ENCODE data around the gene SLC30A3. TPM values are rescaled to one million over a fixed set of nuclear protein-coding genes. Genes with fewer than 3 reads are reported as not detected.

Gene SLC30A3
- total and polyA plus RNA-seq, 2 of the 13 experiments (the other 11 are each of a cell fraction or from before 2014, with no cell fraction given), result 0.38 to 0.79 TPM

GRCh38 chr2:27282892-27283291 lies 20.0 kb upstream of the SLC30A3 start (continued):
- TF ChIP-seq ZBTB33 (CRISPR knock-in tag; IDR thresholded peaks at IDR 0.05) (no peak), BRF2 (CRISPR knock-in tag; IDR thresholded peaks at IDR 0.05) (no peak), SALL1 (CRISPR knock-in tag; IDR thresholded peaks at IDR 0.05) (0 out of 2 replicates have a peak, but pooled peaks have one; percentile 11), EHMT2 (IDR thresholded peaks at IDR 0.05; ENCODE audit: borderline replicate concordance, low read depth, low read length) (no peak), SMAD1 (CRISPR knock-in tag; IDR thresholded peaks at IDR 0.05; ENCODE audit: borderline replicate concordance, low read depth) (no peak), ZNF674 (CRISPR knock-in tag; IDR thresholded peaks at IDR 0.05; ENCODE audit: low read depth) (no peak), U2AF2 (IDR thresholded peaks at IDR 0.05; ENCODE audit: low read depth, low read length) (no peak), SRSF4 (IDR thresholded peaks at IDR 0.05; ENCODE audit: low read depth, low read length, poor library complexity, severe bottlenecking) (no peak), ZNF83 (CRISPR knock-in tag; IDR thresholded peaks at IDR 0.05; ENCODE audit: borderline replicate concordance) (no peak), HOMEZ (CRISPR knock-in tag; IDR thresholded peaks at IDR 0.05; ENCODE audit: low read depth) (no peak), SNAPC4 (CRISPR knock-in tag; IDR thresholded peaks at IDR 0.05) (no peak), ZNF547 (CRISPR knock-in tag; IDR thresholded peaks at IDR 0.05) (no peak)
